HTR-8/SVneo (cell line): Measurements from ENCODE around the gene BPHL.
A peak's percentile ranks its signal among the peaks of the same experiment; 100 is the strongest.
"Not testable (repeated sequence)": the region's sequence is repeated elsewhere in the genome, so short reads cannot be mapped to it uniquely, and the experiment has no call there.

ENCODE experiments used
- DNase-seq: peaks from one replicate; pipeline ENCODE4 v3.0.0; 2011; ENCODE audit warnings: low spot score, mixed read lengths; ENCODE audit not compliant: insufficient read length
- FAIRE-seq: peaks from 2 replicates; lab custom pipeline; 2011; peaks lifted over from hg19 to GRCh38; lab: Jason Lieb, UNC

Gene BPHL

GRCh38 chr6:3151691-3152090 is 33.2 kb downstream of the BPHL start:
- no peak for DNase-seq
- FAIRE-seq, result no peak

- DNase-seq (no peak), FAIRE-seq (no peak)
These were observed 34.2 kb downstream of the BPHL start for GRCh38 chr6:3152689-3153088.

- FAIRE-seq, result not testable (repeated sequence)
These were observed 36.9 kb downstream of the BPHL start for GRCh38 chr6:3155416-3155815.

GRCh38 chr6:3156184-3157130 is 37.9 kb downstream of the BPHL start:
- DNase-seq, result peak; percentile 32
- FAIRE-seq, result not testable (repeated sequence)

More at GRCh38 chr6:3155416-3155815, 36.9 kb downstream of the BPHL start:
- DNase-seq, result not testable (repeated sequence)

GRCh38 chr6:3157131-3157933 is 38.8 kb downstream of the BPHL start, which contains the start of gene TUBB2A:
Gene TUBB2A, minus strand, starts transcription at chr6:3157544. Its CDS starts 81 bp downstream, at chr6:3157463.
- DNase-seq, result peak; percentile 93
- FAIRE-seq, result peak; percentile 87

GRCh38 chr6:3159805-3160781 is 41.6 kb downstream of the BPHL start:
- FAIRE-seq, result no peak

GRCh38 chr6:3162067-3162497 is 43.6 kb downstream of the BPHL start:
- no peak for FAIRE-seq
- no peak for DNase-seq

More at GRCh38 chr6:3159805-3160781, 41.6 kb downstream of the BPHL start:
- DNase-seq, result no peak

GRCh38 chr6:3162565-3163247 is 44.2 kb downstream of the BPHL start:
- peak; percentile 86 for DNase-seq

GRCh38 chr6:3163248-3163594 is 44.7 kb downstream of the BPHL start:
- FAIRE-seq, result no peak
- no peak for DNase-seq

More at GRCh38 chr6:3162565-3163247, 44.2 kb downstream of the BPHL start:
- FAIRE-seq, result no peak

- DNase-seq (no peak), FAIRE-seq (no peak)
These were observed 45.9 kb downstream of the BPHL start for GRCh38 chr6:3164388-3164787.

- FAIRE-seq, result no peak
- no peak for DNase-seq
These were observed 47.4 kb downstream of the BPHL start for GRCh38 chr6:3165631-3166534.

GRCh38 chr6:3166535-3167225 is 48.2 kb downstream of the BPHL start:
- not testable (repeated sequence) for FAIRE-seq, DNase-seq

GRCh38 chr6:3168046-3168445 is 49.5 kb downstream of the BPHL start:
- FAIRE-seq, DNase-seq: not testable (repeated sequence)

- DNase-seq, FAIRE-seq: not testable (repeated sequence)
These were observed 52.2 kb downstream of the BPHL start for GRCh38 chr6:3170676-3171075.

GRCh38 chr6:3171313-3172175 is 53.0 kb downstream of the BPHL start:
- FAIRE-seq, result peak; percentile 4
- DNase-seq, result not testable (repeated sequence)

- not testable (repeated sequence) for DNase-seq, FAIRE-seq
These were observed 54.3 kb downstream of the BPHL start for GRCh38 chr6:3172789-3173188.
